K562 (cell line): ENCODE measurements around the gene WDR46. TPM values are rescaled to one million over a fixed set of nuclear protein-coding genes. Genes with fewer than 3 reads are reported as not detected.

Source experiments
- ARID2 ChIP-seq: fragments of 450-650 bp; IDR thresholded peaks from 2 replicates; pipeline ENCODE4 v1.6.1; 2017; ENCODE audit warnings: antibody characterized with exemption, mild to moderate bottlenecking
- ARNT ChIP-seq, 2 experiments: fragments of 450-650 bp; IDR thresholded peaks; 2 replicates each; pipeline ENCODE4 v1.6.1; 2016; ENCODE audit warnings: mild to moderate bottlenecking in 1 of 2
- BRF1 ChIP-seq: IDR thresholded peaks from 3 replicates; pipeline ENCODE4 v1.6.1; 2011; ENCODE audit warnings: borderline replicate concordance, mild to moderate bottlenecking; ENCODE audit not compliant: insufficient read length; ENCODE audit errors: extremely low read depth
- EZH2 ChIP-seq: IDR thresholded peaks from 2 replicates; pipeline ENCODE4 v1.6.1; 2012; ENCODE audit warnings: low read depth, mild to moderate bottlenecking, inconsistent platforms, low read length, borderline replicate concordance
- FOXJ3 ChIP-seq: sonication (generic); formaldehyde crosslinking; IDR thresholded peaks from 2 replicates; pipeline ENCODE4 v1.4.0; 2020; ENCODE audit warnings: mild to moderate bottlenecking, missing genetic modification reagents
- HDAC3 ChIP-seq: fragments of 450-650 bp; IDR thresholded peaks from 2 replicates; pipeline ENCODE4 v1.6.1; 2018; ENCODE audit warnings: borderline replicate concordance, mild to moderate bottlenecking, moderate library complexity; ENCODE audit not compliant: partially characterized antibody
- KAT2B ChIP-seq: IDR thresholded peaks from one replicate; pipeline ENCODE4 v1.6.1; 2012; ENCODE audit warnings: low read depth, mild to moderate bottlenecking, control low read depth, inconsistent platforms, low read length, moderate library complexity
- MCM5 ChIP-seq: fragments of 450-650 bp; IDR thresholded peaks from 2 replicates; pipeline ENCODE4 v1.6.1; 2016; ENCODE audit warnings: low read depth
- NCOA2 ChIP-seq, 2 experiments: fragments of 450-650 bp; IDR thresholded peaks; 2 replicates each; pipeline ENCODE4 v1.6.1; 2018; ENCODE audit warnings: mild to moderate bottlenecking in 2 of 2, moderate library complexity in 1 of 2; ENCODE audit not compliant: partially characterized antibody in 2 of 2
- RAD51 ChIP-seq: fragments of 450-650 bp; IDR thresholded peaks from 2 replicates; pipeline ENCODE4 v1.7.1; 2016; ENCODE audit warnings: low read depth, mild to moderate bottlenecking, borderline replicate concordance
- SMAD1 ChIP-seq: fragments of 150-350 bp; IDR thresholded peaks from 2 replicates; pipeline ENCODE4 v1.6.1; 2014; ENCODE audit warnings: low read length, low read depth; ENCODE audit not compliant: partially characterized antibody
- ZNF324 ChIP-seq: fragments of 250-450 bp; sonication (Bioruptor Pico); IDR thresholded peaks from 2 replicates; pipeline ENCODE4 v1.4.0; 2020; ENCODE audit warnings: mild to moderate bottlenecking
- ZNF707 ChIP-seq: fragments of 250-450 bp; sonication (Bioruptor Pico); conservative IDR thresholded peaks from 2 replicates; pipeline ENCODE4 v1.8.0; 2022; ENCODE audit warnings: inconsistent platforms, mild to moderate bottlenecking, moderate library complexity
- polyA plus RNA-seq, 8 experiments: library from polyadenylated mRNA; depleted of rRNA in 4 of 8; stranded (reverse) in 5 of 8; unstranded in 3 of 8; fragments of >200 nt; fragmentation: Nextera tagmentation in 2 of 8; fragmentation: Illumina TruSeq in 1 of 8; extraction: Ambion mirVana in 2 of 8; extraction: Trizol in 1 of 8; gene quantifications; 2 replicates each; pipeline versions ENCODE4 v1.2.1 to v1.2.3, GENCODE V29; 2011 to 2014; ENCODE audit warnings: inconsistent platforms in 1 of 8, missing spikeins in 1 of 8
- total RNA-seq, 7 experiments: library from RNA; depleted of rRNA in 6 of 7; stranded (reverse); fragments of >200 nt in 6 of 7; fragmentation: Illumina TruSeq in 2 of 7; extraction: Trizol in 2 of 7; gene quantifications; 2 replicates each; pipeline versions ENCODE4 v1.2.1 to v1.2.3, GENCODE V29; 2011 to 2021; ENCODE audit warnings: low replicate concordance in 1 of 7
- TF ChIP-seq, protein P1 (sequence below): IDR thresholded peaks from 2 replicates; pipeline ENCODE4 v1.6.1; 2012; ENCODE audit warnings: low read depth, low read length, improper control_type of control experiment, borderline replicate concordance
- TF ChIP-seq, protein P2 (sequence below): sonication (generic); formaldehyde crosslinking; IDR thresholded peaks from 2 replicates; pipeline ENCODE4 v1.8.0; 2022; ENCODE audit warnings: mild to moderate bottlenecking, missing genetic modification reagents
- TF ChIP-seq, protein P3 (sequence below): IDR thresholded peaks from 2 replicates; pipeline ENCODE4 v1.6.1; 2011; ENCODE audit warnings: borderline replicate concordance, low read depth, mild to moderate bottlenecking, moderate library complexity, low read length; ENCODE audit not compliant: insufficient read depth, poor library complexity, severe bottlenecking
- TF ChIP-seq, protein P4 (sequence below), 2 experiments: fragments of 150-350 bp in 1 of 2; IDR thresholded peaks; 2 replicates each; pipeline ENCODE4 v1.6.1; 2012 to 2016; ENCODE audit warnings: low read depth in 2 of 2, low read length in 2 of 2, mild to moderate bottlenecking in 1 of 2, moderate library complexity in 1 of 2
- TF ChIP-seq, protein P5 (sequence below): fragments of 250-450 bp; sonication (Bioruptor Pico); IDR thresholded peaks from 2 replicates; pipeline ENCODE4 v1.5.0; 2021

WDR46 gene
- total and polyA plus RNA-seq, 9 of the 15 experiments (the other 6 are each of a cell fraction or from before 2014, with no cell fraction given): 8.9 to 146 (median 93.1) TPM

DNA sequence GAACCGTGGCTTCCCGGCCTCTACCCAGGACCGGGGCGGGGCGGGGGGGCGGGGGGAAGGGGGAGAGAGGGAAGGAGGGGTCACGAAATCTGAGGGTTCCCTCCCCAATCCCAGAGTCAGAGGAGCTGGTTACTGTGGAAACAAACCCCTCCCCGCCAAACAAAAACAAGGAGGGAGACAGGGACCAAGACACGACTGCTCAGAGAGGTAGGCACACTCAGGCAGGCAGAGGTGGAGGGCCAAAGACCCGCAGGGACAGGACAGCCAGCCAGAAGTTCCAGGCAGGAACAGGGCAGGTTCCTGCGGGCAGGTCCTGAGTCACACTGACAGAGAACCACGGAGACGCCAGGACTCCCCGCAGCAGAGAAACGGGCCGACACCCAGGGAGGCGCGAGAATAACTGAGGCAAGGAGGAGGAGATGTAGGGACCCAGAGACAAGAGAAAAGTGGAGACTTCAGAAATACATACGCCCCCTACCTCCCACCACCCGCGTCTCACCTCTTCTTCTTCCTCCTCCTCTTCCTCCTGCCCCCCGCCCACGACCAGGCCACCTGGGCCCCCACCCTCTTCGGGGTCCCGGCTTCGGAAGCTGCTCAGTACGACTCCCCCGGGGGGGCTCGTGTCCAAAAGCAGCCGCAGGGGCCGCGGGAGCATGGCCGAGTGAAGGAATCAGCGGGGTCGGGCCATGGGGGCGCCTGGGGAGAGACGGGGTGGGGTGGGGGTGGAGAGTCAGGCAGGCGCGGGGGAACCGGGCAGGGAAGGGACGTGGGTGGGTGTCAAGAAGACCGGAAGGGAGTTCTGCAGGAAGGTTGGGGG, 9.1 kb upstream of the WDR46 start (continued):
- no peak for TF ChIP-seq ZNF324
- TF ChIP-seq ARID2: no peak
- no peak for TF ChIP-seq EZH2
- TF ChIP-seq NCOA2 (IDR thresholded peaks at IDR 0.05; ENCODE audit: partially characterized antibody in 2 of 2): no peak
- peak; percentile 47; the same call in 1 of the 2 replicates for TF ChIP-seq FOXJ3 (CRISPR knock-in tag)
- TF ChIP-seq, protein P1, sequence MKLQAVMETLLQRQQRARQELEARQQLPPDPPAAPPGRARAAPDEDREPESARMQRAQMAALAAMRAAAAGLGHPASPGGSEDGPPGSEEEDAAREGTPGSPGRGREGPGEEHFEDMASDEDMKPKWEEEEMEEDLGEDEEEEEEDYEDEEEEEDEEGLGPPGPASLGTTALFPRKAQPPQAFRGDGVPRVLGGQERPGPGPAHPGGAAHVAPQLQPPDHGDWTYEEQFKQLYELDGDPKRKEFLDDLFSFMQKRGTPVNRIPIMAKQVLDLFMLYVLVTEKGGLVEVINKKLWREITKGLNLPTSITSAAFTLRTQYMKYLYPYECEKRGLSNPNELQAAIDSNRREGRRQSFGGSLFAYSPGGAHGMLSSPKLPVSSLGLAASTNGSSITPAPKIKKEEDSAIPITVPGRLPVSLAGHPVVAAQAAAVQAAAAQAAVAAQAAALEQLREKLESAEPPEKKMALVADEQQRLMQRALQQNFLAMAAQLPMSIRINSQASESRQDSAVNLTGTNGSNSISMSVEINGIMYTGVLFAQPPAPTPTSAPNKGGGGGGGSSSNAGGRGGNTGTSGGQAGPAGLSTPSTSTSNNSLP: no peak
- TF ChIP-seq HDAC3: no peak
- TF ChIP-seq ARNT (IDR thresholded peaks at IDR 0.05): peak in 1 of 2 experiments; percentile 27; a peak in 1 of 4 replicates
- TF ChIP-seq, protein P2, sequence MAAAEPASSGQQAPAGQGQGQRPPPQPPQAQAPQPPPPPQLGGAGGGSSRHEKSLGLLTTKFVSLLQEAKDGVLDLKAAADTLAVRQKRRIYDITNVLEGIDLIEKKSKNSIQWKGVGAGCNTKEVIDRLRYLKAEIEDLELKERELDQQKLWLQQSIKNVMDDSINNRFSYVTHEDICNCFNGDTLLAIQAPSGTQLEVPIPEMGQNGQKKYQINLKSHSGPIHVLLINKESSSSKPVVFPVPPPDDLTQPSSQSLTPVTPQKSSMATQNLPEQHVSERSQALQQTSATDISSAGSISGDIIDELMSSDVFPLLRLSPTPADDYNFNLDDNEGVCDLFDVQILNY (CRISPR knock-in tag): no peak
- no peak for TF ChIP-seq ZNF707 (CRISPR knock-in tag)
- TF ChIP-seq MCM5: no peak
- TF ChIP-seq, protein P3, sequence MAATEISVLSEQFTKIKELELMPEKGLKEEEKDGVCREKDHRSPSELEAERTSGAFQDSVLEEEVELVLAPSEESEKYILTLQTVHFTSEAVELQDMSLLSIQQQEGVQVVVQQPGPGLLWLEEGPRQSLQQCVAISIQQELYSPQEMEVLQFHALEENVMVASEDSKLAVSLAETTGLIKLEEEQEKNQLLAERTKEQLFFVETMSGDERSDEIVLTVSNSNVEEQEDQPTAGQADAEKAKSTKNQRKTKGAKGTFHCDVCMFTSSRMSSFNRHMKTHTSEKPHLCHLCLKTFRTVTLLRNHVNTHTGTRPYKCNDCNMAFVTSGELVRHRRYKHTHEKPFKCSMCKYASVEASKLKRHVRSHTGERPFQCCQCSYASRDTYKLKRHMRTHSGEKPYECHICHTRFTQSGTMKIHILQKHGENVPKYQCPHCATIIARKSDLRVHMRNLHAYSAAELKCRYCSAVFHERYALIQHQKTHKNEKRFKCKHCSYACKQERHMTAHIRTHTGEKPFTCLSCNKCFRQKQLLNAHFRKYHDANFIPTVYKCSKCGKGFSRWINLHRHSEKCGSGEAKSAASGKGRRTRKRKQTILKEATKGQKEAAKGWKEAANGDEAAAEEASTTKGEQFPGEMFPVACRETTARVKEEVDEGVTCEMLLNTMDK: peak; percentile 55
- TF ChIP-seq RAD51: no peak
- TF ChIP-seq BRF1: no peak
- no peak for TF ChIP-seq SMAD1
- no peak for TF ChIP-seq KAT2B
- TF ChIP-seq, protein P4, sequence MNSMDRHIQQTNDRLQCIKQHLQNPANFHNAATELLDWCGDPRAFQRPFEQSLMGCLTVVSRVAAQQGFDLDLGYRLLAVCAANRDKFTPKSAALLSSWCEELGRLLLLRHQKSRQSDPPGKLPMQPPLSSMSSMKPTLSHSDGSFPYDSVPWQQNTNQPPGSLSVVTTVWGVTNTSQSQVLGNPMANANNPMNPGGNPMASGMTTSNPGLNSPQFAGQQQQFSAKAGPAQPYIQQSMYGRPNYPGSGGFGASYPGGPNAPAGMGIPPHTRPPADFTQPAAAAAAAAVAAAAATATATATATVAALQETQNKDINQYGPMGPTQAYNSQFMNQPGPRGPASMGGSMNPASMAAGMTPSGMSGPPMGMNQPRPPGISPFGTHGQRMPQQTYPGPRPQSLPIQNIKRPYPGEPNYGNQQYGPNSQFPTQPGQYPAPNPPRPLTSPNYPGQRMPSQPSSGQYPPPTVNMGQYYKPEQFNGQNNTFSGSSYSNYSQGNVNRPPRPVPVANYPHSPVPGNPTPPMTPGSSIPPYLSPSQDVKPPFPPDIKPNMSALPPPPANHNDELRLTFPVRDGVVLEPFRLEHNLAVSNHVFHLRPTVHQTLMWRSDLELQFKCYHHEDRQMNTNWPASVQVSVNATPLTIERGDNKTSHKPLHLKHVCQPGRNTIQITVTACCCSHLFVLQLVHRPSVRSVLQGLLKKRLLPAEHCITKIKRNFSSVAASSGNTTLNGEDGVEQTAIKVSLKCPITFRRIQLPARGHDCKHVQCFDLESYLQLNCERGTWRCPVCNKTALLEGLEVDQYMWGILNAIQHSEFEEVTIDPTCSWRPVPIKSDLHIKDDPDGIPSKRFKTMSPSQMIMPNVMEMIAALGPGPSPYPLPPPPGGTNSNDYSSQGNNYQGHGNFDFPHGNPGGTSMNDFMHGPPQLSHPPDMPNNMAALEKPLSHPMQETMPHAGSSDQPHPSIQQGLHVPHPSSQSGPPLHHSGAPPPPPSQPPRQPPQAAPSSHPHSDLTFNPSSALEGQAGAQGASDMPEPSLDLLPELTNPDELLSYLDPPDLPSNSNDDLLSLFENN (IDR thresholded peaks at IDR 0.05; ENCODE audit: low read depth in 2 of 2, low read length in 2 of 2): 0 out of 4 replicates have a peak, but pooled peaks of 1 of the 2 experiments have one; percentile 20
- TF ChIP-seq, protein P5, sequence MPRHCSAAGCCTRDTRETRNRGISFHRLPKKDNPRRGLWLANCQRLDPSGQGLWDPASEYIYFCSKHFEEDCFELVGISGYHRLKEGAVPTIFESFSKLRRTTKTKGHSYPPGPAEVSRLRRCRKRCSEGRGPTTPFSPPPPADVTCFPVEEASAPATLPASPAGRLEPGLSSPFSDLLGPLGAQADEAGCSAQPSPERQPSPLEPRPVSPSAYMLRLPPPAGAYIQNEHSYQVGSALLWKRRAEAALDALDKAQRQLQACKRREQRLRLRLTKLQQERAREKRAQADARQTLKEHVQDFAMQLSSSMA (CRISPR knock-in tag): no peak
